Retinal pigment epithelial cell (primary cell): Measurements from ENCODE around the gene FCRL5.

Experiments
- DNase-seq: peaks from one replicate; pipeline ENCODE4 v3.0.0-alpha.2; 2010; ENCODE audit warnings: low read depth
- H3K4me3 ChIP-seq: 2 replicates; pipeline ENCODE4 v1.5.1; 2011; ENCODE audit warnings: mild to moderate bottlenecking, low read length, control low read depth, moderate library complexity
- CTCF ChIP-seq: conservative IDR thresholded peaks from 2 replicates; pipeline ENCODE4 v1.5.1; 2011; ENCODE audit warnings: low read depth, low read length, control low read depth, inconsistent platforms

Gene FCRL5

GRCh38 chr1:157482174-157482573 is 70.1 kb downstream of the FCRL5 start:
- TF ChIP-seq CTCF = no peak
- H3K4me3 ChIP-seq = no peak overlapping the region
- no peak for DNase-seq

GRCh38 chr1:157478030-157478429 is 74.3 kb downstream of the FCRL5 start:
- no peak for DNase-seq

GRCh38 chr1:157477419-157477818 is 74.9 kb downstream of the FCRL5 start:
- DNase-seq = no peak
- H3K4me3 ChIP-seq = no peak overlapping the region
- TF ChIP-seq CTCF = no peak

More at GRCh38 chr1:157478030-157478429, 74.3 kb downstream of the FCRL5 start:
- H3K4me3 ChIP-seq = no peak overlapping the region
- no peak for TF ChIP-seq CTCF

GRCh38 chr1:157472959-157473358 is 79.4 kb downstream of the FCRL5 start:
- no peak for DNase-seq
- TF ChIP-seq CTCF = no peak
- no peak overlapping the region for H3K4me3 ChIP-seq

GRCh38 chr1:157472056-157472701 is 80.1 kb downstream of the FCRL5 start:
- DNase-seq = no peak
- H3K4me3 ChIP-seq = no peak overlapping the region
- no peak for TF ChIP-seq CTCF

- no peak for TF ChIP-seq CTCF
- DNase-seq = no peak
- H3K4me3 ChIP-seq = no peak overlapping the region
Measured at GRCh38 chr1:157471531-157471930, 80.8 kb downstream of the FCRL5 start.

GRCh38 chr1:157469752-157470675 is 82.3 kb downstream of the FCRL5 start:
- no peak for DNase-seq
- TF ChIP-seq CTCF = no peak
- H3K4me3 ChIP-seq = no peak overlapping the region
